ENCODE measurements around the gene IFRD2.
"Not testable (repeated sequence)": the region's sequence is repeated elsewhere in the genome, so short reads cannot be mapped to it uniquely, and the experiment has no call there.

The IFRD2 gene

GRCh38 chr3:50323614-50324199 lies 31.5 kb upstream of the IFRD2 start:
- no peak for FAIRE-seq

DNA sequence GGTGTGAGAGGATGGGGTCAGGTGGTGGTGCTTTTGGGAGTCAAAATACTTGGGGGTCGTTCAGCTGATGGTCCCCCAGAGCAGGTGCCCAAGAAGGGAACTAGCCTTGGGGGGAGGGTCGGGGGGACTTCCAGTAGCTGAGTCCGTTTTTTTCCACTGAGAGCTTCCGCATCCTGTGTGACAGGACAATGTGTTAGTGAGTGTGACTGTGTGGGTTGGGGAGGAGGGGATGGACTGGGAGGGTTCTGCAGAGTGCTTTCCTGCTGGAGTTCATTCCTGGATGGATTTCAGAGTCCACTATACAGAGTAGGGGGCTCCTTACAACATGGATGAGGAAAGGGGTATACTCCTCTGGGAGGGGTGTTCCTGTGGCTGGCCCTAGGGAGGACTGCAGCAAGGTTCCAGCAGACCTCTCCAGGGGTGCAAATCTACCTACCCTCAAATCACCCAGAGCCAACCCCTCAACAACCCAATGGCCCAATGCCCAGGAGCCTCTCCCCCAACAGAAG lies 30.9 kb upstream of the IFRD2 start:
- FAIRE-seq = no peak

DNA sequence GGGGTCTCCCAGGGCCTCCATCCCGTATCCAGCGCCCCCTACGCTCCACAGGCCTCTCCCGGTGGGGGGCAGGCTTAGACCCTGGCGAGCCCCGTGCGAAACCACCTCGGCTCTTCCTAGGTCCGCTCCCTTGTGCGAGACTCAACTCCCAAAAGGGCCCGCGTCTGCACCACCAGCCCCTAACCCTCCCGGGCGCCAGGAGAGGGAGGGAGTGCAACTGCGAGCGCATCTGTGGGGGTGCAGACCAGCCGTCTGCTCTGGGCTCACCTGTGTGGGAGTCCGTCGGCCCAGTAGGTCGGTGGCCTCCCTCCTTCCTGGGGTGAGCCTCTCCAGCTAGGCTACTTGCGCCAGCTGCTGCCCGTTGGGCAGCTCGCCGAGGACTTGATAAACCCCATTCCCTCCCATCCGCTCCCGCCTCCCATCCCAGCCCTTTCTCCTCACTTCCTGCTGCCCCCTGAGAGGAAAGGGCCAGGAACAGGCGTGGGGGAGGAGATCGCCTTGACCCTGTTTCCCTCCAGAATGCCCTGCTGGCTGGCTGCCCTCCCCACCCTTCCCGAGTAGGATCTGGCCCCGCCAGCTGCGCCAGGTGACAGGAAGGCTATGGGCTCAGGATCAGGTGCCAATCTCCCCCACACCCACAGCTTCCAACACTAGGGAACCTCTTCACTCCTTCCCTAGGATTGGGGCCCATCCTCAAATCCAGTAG lies 30.3 kb upstream of the IFRD2 start, which contains the start of gene HYAL2:
Gene HYAL2 (minus strand): TSS at position 360 of the 706 bp plus-strand sequence. CDS start 2,256 bp downstream, outside the sequence.
- no peak for FAIRE-seq

- FAIRE-seq = no peak
Measured at GRCh38 chr3:50322115-50322385, 29.8 kb upstream of the IFRD2 start.

DNA sequence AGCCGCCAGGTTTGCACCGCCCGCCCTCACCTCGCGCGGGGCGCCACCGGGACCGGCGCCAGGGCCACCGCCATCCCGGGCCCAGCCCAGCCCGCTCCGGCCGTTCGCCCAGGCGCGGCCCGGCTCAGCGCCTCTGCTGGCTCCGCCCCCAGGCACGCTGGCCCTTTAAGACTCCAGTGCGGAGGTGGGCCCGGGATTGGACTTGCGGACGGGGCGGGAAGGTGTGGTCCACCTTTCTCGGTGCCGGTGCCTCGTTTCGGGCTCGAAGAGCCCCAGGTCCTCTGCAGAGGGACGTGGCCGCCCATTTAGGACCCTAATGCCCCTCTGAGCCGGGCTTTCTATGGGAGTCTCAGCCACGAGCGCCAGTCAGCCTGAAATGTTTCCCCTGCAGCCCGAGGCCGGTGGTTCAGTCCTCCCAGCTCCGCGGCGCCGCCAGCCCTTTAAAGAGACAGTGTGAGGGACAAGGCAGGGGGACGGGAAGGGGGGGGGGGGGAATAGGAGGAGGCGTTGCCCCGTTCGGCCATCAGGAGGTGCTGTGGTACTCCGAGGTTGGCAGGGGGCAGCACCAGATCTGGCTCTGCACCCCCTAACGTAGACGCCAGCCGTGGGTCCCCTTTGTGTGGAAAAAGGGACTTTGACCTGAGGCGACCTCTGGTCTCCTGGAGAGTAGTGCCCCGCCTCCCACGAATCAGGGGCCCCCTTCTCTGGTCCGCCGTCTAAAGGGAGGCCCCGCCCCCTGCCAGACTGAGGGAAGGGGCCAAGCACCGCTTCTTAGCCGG lies 29.3 kb upstream of the IFRD2 start:
- no peak for FAIRE-seq

GRCh38 chr3:50320853-50321335 lies 28.7 kb upstream of the IFRD2 start:
- FAIRE-seq = no peak

DNA sequence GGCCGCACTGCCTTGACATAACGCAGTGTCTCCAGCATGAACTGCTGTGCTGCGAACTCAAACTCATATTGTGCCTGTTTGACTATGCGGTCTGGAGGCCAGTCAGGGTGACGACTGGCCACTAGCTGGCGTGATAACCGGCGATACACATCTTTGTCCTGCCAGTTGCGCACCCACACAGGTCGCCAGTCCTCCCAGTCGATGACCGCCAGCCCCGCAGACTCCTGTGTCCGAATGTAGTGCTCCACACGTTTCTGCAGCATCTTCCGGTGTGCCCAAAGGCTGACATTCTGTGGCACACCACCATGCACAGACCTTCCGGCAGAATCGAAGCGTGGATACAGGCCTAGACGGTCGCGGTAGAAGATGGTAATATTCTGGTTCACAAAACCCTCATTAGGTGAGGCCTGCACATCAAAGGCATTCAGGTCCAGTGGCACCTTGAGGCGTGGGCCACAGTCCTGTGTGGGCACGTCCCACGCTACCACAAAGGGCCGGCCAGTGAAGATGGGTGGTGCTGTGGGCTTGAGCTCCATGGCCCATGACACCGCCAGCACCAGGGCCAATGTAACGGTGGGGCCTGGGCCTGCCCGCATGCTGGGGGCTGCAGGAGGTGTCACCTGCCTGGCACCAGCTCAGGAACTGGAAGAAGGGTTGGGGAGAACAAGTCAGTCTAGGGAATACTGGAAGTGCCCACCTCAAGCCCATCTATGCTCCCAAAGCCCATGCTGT lies 27.8 kb upstream of the IFRD2 start:
- FAIRE-seq = no peak

DNA sequence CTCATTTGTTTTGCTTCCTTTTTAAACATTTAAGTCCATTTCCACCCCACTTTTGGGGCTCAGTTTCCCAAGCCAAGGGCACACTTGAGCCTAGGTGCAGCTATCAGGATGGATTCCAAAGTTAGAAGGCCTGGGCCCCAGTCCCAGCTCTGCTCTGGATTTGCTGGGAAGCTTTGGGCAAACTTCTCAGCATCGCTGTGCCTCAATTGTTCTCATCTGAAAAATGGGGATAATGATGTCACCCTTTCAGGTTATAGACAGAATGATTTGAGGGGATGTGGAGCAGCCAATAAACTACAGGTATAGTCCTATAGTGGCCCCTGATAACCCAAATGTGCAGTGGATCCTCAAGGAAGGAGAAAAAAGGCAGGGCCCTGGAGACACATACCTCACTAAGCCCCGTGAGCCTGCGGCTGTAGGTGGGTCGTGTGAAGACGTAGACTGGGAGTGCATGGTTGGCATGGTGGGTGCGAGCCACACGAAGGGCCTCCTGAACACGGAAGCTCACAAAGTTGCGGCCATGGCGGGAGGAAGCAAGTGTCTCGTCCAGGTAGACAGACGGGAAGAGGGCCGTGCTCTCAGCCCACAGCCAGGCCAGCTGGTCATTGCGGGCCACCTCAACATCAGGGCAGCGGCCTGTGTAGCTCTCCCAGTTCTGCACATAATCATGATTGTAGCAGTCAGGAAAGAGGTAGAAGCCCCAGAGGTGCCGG lies 27.1 kb upstream of the IFRD2 start:
- FAIRE-seq = no peak

GRCh38 chr3:50318615-50319014 lies 26.4 kb upstream of the IFRD2 start:
- no peak for FAIRE-seq

- FAIRE-seq = no peak
Measured at GRCh38 chr3:50318163-50318562, 25.9 kb upstream of the IFRD2 start.

GRCh38 chr3:50317300-50317699 lies 25.1 kb upstream of the IFRD2 start:
- no peak for FAIRE-seq

- FAIRE-seq = no peak
Measured at GRCh38 chr3:50316657-50317242, 24.5 kb upstream of the IFRD2 start.

- no peak for FAIRE-seq
Measured at GRCh38 chr3:50314816-50315215, 22.6 kb upstream of the IFRD2 start.

- FAIRE-seq = no peak
Measured at GRCh38 chr3:50314342-50314741, 22.1 kb upstream of the IFRD2 start.

DNA sequence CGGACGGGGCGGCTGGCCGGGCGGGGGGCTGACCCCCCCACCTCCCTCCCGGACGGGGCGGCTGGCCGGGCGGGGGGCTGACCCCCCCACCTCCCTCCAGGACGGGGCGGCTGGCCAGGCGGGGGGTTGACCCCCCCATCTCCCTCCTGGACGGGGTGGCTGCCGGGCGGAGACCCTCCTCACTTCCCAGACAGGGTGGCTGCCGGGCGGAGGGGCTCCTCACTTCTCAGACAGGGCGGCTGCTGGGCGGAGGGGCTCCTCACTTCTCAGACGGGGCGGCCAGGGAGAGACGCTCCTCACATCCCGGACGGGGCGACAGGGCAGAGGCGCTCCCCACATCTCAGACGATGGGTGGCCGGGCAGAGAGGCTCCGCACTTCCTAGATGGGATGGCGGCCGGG lies 19.8 kb upstream of the IFRD2 start:
- not testable (repeated sequence) for FAIRE-seq

GRCh38 chr3:50304601-50305000 lies 12.4 kb upstream of the IFRD2 start:
- no peak for FAIRE-seq

DNA sequence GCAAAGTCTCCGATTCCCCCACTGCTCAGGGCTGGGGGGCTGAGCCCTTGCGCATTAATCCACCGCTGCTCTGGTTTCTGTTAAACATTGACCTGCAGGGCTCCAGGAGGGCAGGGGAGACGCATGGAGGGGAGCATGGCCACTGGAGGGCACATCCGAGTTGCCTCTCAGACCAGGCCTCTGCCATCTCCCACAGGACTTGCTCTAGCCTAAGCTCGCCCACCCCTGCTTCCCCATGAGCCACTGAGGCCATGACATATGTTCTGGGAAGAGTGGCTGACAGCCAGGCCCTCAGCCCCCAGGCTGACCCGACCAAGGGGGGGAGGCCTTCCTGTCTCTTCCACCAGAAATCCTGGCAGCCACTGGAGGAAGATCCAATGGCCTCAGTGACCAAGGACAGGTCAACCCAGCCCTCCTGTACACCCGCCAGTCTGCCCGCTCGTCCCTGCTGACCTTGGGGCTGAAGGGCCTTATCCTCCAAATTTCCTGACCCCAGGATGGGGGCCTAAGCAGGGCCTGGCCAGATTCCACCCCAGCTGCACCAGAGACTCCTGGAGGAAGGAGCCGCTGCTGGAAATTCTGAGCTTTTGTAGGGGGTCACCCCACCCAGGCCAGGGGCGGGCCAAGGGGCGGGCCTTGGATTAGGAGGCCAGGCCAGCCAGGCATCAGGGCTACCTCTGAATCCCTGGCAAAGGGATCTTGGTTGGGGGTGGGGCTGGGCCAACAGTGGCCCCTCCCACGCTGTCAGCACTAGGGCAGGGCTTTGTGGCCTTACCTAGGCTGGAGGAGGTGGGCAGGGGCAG lies 11.0 kb upstream of the IFRD2 start, which contains the start of gene HYAL1:
Gene HYAL1 (minus strand): TSS at position 562 of the 803 bp plus-strand sequence. CDS start 618 bp downstream, outside the sequence.
- no peak for FAIRE-seq

DNA sequence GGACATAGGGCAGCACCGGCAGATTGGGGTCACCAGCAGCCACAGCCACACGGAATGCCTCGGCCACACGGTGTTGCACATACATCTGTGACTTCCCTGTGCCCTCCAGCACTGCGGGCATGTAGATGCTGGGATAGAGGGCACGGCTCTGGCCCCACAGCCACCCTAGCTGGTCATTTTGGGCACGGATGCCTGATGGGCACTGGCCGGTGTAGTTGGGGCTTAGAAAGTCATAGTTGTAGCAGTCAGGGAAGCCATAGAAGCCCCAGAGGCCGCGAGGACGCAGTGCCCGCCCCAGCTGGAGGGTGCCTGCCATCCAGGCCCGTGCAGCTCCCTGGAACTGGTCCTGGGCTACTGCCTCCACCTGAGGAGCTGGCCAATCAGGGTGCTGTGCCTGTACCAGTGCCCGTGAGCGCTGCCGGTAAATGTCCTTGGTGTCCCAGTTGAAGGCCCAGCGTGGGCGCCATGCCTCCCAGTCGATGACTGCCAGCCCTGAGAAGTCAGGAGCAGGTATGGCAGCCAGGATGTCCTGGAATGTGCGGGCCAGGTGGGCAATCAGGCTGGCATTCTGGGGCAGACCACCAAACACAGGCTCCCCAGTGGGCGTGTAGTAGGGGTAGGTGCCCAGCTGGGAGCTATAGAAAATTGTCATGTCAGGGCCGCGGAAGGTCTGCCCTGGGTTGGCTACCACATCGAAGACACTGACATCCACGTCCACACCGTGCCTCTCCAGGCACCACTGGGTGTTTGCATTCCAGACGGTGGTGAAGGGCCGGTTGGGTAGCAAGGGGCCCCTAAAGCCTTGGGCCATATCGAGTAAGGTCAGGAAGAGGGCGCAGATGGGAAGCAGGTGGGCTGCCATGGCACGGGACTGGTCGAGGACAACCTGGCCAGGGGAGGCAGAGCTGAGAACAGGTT lies 10.1 kb upstream of the IFRD2 start:
- FAIRE-seq = no peak

DNA sequence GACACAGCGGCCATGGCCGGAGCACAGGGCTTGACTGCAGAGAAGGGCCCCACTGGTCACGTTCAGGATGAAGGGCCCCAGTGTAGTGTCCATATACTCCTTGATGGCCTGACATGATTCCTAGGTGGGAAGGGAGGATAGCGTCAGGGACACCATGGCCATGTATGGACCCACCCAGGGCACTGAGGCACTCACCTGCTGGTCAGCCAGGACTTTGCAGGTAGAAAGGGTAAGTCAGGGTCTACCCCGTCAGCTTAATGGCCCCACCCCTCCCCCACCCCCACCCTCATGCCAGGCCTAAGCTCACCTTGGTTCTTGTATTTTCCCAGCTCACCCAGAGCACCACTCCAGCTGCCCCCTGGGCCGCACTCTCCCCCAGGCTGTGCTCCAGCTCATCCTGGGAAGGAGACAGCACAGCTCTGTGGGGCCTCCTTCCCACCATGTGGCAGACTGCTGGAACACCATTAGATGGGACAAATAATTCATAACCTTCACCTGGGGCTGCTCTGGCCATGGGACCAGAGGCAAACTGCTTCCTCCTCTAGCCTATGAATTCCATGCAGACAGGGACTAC lies 8.5 kb upstream of the IFRD2 start:
- FAIRE-seq = no peak

Data from colon (tissue), 2 donors.